T-helper 2 cell treated with Interferon-gamma antibody and Interleukin-4, amounts not matched to agents 5 μg/mL and 100 μg/mL, for 36 hours (primary cell): ENCODE results near the gene PHYH.
"Not testable (repeated sequence)": the region's sequence is repeated elsewhere in the genome, so short reads cannot be mapped to it uniquely, and the experiment has no call there.

ENCODE experiments used
- DNase-seq: peaks from one replicate; pipeline ENCODE4 v3.0.0; 2021; ENCODE audit warnings: low spot score
- H3K27ac Mint-ChIP-seq: one replicate; pipeline ENCODE4 v1.8.0; 2021; ENCODE audit warnings: mild to moderate bottlenecking, mixed read lengths
- H3K27me3 Mint-ChIP-seq: one replicate; pipeline ENCODE4 v1.8.0; 2021; ENCODE audit warnings: low read depth, mixed read lengths
- H3K36me3 Mint-ChIP-seq: one replicate; pipeline ENCODE4 v1.8.0; 2021; ENCODE audit warnings: low read depth, mixed read lengths
- H3K4me1 Mint-ChIP-seq: one replicate; pipeline ENCODE4 v1.8.0; 2021; ENCODE audit warnings: low read depth, mixed read lengths
- H3K4me3 Mint-ChIP-seq: one replicate; pipeline ENCODE4 v1.8.0; 2022; ENCODE audit warnings: mild to moderate bottlenecking, moderate library complexity, mixed read lengths
- H3K9me3 Mint-ChIP-seq: one replicate; pipeline ENCODE4 v1.8.0; 2021; ENCODE audit warnings: mixed read lengths

Gene PHYH

DNA sequence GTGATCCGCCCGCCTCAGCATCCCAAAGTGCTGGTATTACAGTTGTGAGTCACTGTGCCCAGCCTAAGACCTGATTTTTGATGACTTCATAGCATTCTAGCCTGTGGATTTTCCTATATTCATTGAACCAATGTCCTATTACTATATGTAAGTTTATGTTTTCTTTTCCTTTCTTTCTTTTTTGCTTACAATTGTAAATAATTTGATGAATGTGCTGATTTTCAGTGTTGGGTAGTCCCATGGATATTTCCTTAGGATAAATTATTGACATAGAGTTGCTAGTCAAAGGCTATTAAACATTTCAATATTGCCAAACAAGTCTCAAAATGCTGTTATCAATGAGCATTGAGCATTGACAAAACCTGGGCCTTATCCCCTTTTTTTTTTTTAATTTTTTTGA is 9.9 kb upstream of the PHYH start:
- Mint-ChIP-seq H3K36me3 (peaks cover 1% of the 10 kb centered on the region), H3K4me3 (no peak overlapping the region), H3K27ac (no peak overlapping the region), H3K27me3 (no peaks in the 10 kb centered on the region), H3K4me1 (no peaks in the 10 kb centered on the region), H3K9me3 (no peaks in the 10 kb centered on the region)
- DNase-seq, result no peak

DNA sequence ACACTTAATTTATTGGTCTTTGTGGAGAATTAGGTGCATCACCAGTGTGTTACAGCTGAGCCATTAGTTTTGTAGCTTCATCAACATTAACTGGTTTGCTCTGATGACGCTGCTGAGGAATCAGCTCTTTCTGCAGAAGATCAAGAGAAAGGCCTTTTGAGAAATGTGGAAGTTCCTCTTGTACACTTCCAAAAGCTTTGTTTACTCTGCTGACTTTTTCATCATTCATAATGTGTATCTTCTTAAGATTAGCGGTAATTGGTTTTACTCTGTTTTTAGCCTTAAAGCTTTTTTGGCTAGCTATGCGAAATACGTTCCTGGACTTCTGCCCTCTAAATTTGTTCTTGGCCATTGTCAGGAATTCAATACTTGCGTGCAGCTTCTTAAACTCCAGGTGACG is 8.2 kb upstream of the PHYH start:
- Mint-ChIP-seq H3K36me3 (peaks cover 1% of the 10 kb centered on the region), H3K4me3 (no peak overlapping the region), H3K9me3 (no peaks in the 10 kb centered on the region), H3K27me3 (no peaks in the 10 kb centered on the region), H3K27ac (no peak overlapping the region), H3K4me1 (no peaks in the 10 kb centered on the region)
- DNase-seq, result no peak

DNA sequence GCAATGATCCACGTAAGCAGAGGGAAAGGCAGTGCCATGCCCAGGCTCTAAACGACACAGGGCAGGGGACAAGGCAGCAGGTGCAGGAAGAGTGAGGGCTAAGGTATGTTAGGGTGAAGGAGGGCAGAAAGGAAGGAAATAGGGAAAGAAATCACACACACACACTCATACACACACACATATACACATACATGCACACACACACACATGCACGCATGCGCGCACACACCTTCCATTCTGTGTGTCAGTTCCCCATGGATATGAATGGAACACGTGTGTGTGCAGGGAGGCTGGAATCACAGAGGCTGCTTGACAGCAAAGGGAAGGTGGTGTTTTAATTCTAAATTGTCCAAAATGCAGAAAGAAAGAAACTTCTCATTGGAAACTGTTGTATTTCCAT is 6.2 kb upstream of the PHYH start:
- peaks cover 1% of the 10 kb centered on the region for H3K36me3 Mint-ChIP-seq
- H3K4me3 Mint-ChIP-seq, result no peak overlapping the region
- DNase-seq, result no peak
- no peak overlapping the region for H3K27ac Mint-ChIP-seq
- H3K27me3 Mint-ChIP-seq, result no peaks in the 10 kb centered on the region
- peaks cover 7% of the 10 kb centered on the region for H3K4me1 Mint-ChIP-seq
- no peaks in the 10 kb centered on the region for H3K9me3 Mint-ChIP-seq

DNA sequence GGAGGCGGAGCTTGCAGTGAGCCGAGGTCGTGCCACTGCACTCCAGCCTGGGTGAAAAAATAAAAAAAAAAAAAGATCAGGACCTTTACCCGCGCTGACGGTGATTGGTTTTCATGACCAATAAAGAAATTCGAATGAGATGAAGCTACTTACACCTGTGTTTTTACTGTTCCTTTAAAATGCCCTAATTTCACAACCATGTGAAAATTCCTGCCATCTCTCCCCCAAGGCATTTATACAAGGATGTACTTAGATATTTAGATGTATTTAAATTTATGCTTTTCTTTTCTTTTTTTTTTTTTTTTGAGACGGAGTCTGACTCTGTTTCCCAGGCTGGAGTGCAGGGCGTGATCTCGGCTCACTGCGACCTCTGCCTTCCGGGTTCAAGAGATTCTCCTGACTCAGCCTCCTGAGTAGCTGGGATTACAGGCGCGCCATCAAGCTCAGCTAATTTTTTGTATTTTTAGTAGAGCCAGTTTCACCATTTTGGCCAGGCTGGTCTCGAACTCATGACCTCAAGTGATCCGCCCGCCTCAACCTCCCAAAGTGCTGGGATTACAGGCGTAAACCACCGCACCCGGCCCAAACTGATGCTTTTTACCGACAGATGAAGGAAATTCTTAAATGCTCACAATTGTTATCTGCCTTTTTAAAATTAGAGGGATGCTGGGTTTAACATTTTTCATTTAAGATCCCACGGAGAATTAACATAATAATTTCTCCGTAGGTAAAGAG is 3.1 kb upstream of the PHYH start:
- peaks cover 1% of the 10 kb centered on the region for H3K36me3 Mint-ChIP-seq
- peak overlapping the region; percentile 99 for H3K27ac Mint-ChIP-seq
- no peak for DNase-seq
- H3K27me3 Mint-ChIP-seq, result no peaks in the 10 kb centered on the region
- no peaks in the 10 kb centered on the region for H3K9me3 Mint-ChIP-seq
- H3K4me1 Mint-ChIP-seq, result peaks cover 14% of the 10 kb centered on the region
- H3K4me3 Mint-ChIP-seq, result peak overlapping the region; percentile 86

DNA sequence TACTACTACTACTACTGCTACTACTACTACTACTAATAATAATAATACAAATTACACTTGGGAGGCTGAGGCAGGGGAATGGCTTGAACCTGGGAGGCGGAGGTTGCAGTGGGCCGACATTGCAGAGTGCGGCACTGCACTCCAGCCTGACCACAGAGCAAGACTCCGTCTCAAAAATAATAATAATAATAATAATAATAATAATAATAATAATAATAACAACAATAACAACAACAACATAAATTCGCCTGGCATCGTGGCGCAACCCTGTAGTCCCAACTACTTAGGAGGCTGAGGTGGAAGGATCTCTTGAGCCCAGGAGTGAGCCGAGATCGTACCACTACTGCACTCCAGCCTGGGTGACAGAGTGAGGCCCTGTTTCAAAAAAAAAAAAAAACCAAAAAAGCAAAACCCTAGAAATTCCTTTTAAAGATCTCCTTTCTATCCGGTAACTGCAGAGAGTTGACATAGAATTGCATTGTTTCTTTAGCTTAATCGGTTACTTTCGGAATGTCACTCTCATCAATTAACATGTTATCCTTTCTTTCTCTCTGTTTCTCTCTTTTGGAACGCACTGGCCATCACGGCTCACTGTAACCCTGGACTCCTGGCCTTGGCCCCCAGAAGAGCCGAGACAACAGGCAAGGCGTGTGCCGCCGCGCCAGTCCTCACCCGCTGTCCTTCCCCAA is 972 bp downstream of the PHYH start:
- DNase-seq, result no peak
- no peaks in the 10 kb centered on the region for H3K36me3 Mint-ChIP-seq
- H3K9me3 Mint-ChIP-seq, result no peaks in the 10 kb centered on the region
- peak overlapping the region; percentile 64 for H3K4me3 Mint-ChIP-seq
- peaks cover 14% of the 10 kb centered on the region for H3K4me1 Mint-ChIP-seq
- H3K27ac Mint-ChIP-seq, result peak overlapping the region; percentile 52
- no peaks in the 10 kb centered on the region for H3K27me3 Mint-ChIP-seq

DNA sequence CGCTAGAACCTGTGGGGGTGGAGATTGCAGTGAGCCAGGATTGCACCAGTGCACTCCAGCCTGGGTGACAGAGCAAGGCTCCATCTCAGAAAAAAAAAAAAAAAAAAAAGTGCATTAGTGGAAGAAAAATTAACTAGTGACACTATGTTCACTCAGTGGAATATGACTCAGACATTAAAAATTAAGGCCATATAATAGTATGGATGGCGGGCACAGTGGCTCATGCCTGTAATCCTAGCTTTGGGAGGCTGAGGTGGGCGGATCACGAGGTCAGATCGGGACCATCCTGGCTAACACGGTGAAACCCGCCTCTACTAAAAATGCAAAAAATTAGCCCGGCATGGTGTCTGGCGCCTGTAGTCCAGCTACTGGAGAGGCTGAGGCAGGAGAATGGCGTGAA is 3.4 kb downstream of the PHYH start:
- H3K36me3 Mint-ChIP-seq, result peaks cover 2% of the 10 kb centered on the region
- no peak for DNase-seq
- H3K4me1 Mint-ChIP-seq, result peaks cover 10% of the 10 kb centered on the region
- H3K9me3 Mint-ChIP-seq, result no peaks in the 10 kb centered on the region
- no peaks in the 10 kb centered on the region for H3K27me3 Mint-ChIP-seq
- H3K4me3 Mint-ChIP-seq, result no peak overlapping the region
- no peak overlapping the region for H3K27ac Mint-ChIP-seq

DNA sequence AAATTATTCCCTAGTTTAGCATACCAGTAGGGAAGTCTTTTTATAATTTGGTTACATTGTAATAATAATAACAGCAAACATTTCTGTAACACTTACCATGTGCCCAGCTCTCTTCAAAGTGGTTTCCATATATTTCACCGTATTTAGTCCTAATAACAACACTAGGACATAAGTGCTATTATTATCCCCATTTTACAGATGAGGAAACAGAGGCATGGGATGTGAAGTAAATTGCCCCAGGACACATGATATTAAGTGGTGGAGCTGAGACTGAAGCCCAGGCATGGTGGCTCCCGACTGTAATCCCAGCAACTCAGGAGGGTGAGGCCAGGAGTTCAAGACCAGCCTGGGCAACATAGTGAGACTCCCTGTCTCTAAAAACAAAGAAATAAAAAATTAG is 5.1 kb downstream of the PHYH start:
- H3K27ac Mint-ChIP-seq, result no peak overlapping the region
- DNase-seq, result no peak
- H3K9me3 Mint-ChIP-seq, result no peaks in the 10 kb centered on the region
- no peaks in the 10 kb centered on the region for H3K27me3 Mint-ChIP-seq
- H3K4me1 Mint-ChIP-seq, result peaks cover 3% of the 10 kb centered on the region
- no peak overlapping the region for H3K4me3 Mint-ChIP-seq
- H3K36me3 Mint-ChIP-seq, result peaks cover 3% of the 10 kb centered on the region

DNA sequence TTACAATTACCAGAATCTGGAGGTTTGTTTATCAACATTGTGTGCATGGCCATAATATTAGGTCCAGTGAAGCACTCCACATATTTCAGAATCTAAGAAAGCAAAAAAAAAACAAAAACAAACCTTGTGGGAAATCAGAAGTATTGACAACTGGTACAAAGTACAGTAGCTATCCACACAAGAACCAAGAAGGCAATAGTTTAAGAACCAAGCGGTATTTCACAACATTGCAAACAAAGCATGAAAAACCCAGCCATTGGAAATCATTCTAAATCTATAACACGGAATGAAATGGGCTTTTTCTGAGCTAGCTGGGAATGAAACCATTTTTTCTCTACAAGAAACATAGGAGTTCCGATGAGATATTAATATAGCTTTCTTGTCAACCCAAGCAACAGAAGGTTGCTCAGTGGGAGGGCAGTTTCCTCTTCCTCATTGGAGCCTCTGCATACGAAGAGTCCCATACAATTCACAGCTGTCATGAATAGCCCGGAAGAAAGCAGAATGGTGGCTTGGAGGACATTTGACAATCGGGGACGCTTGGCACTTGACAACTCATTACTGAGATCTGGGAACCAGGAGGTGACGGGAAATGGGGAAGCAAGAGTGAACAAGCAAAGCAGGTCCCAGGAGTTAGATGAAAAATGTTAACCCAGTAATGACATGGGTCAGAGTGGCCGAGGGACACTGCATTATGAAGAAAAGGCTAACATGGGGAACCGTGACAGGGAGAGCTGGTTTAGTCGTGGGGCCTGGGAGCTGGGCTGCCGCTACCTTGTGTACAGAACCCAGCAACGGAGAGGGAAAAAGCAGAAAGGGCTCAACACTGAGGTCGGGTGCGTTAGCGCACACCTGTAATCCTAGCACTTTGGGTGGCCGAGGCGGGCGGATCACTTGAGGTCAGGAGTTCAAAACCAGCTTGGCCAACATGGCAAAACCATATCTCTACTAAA is 7.8 kb downstream of the PHYH start:
- DNase-seq, result no peak
- Mint-ChIP-seq H3K4me1 (peaks cover 6% of the 10 kb centered on the region), H3K9me3 (no peaks in the 10 kb centered on the region), H3K36me3 (peaks cover 3% of the 10 kb centered on the region), H3K4me3 (no peak overlapping the region), H3K27me3 (no peaks in the 10 kb centered on the region), H3K27ac (no peak overlapping the region)

DNA sequence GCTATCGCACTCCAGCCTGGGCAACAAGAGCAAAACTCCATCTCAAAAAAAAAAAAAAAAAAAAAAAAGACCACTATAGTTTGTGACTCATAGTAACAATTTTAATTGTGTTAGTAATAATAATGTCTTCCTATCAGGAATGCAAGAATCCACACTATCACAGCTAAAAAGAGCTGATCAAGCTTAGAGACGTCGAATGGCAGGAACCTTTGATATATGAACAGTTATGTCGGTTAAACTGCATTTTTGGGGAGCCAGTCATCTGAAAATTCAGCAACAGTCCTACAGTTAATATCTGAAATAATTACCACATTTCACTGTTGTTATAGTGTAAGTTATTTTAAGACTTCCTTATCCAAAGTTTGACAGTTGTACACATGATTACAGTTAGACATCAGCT is 8.8 kb downstream of the PHYH start:
- DNase-seq, result no peak
- no peaks in the 10 kb centered on the region for H3K9me3 Mint-ChIP-seq
- no peaks in the 10 kb centered on the region for H3K27me3 Mint-ChIP-seq
- H3K4me3 Mint-ChIP-seq, result no peak overlapping the region
- H3K4me1 Mint-ChIP-seq, result peaks cover 6% of the 10 kb centered on the region
- no peak overlapping the region for H3K27ac Mint-ChIP-seq
- peaks cover 3% of the 10 kb centered on the region for H3K36me3 Mint-ChIP-seq

DNA sequence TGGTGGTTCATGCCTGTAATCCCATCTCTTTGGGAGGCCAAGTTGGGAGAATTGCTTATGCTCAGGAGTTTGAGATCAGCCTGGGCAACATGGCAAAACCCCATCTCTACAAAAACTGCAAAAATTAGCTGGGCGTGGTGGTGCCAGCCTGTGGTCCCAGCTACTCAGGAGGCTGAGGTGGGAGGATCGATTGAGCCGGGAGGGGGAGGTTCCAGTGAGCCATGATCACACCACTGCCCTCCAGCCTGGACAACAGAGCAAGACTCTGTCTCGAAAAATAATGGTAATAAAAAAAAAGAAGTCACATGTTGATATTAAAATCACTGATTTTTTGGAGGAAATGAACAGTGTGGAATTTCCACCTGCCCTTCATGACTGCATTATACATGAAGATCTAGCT is 15.8 kb downstream of the PHYH start:
- no peak overlapping the region for H3K4me3 Mint-ChIP-seq
- no peak overlapping the region for H3K27ac Mint-ChIP-seq
- no peak for DNase-seq
- H3K4me1 Mint-ChIP-seq, result peaks cover 6% of the 10 kb centered on the region
- no peaks in the 10 kb centered on the region for H3K9me3 Mint-ChIP-seq
- H3K36me3 Mint-ChIP-seq, result peaks cover 2% of the 10 kb centered on the region
- no peaks in the 10 kb centered on the region for H3K27me3 Mint-ChIP-seq

DNA sequence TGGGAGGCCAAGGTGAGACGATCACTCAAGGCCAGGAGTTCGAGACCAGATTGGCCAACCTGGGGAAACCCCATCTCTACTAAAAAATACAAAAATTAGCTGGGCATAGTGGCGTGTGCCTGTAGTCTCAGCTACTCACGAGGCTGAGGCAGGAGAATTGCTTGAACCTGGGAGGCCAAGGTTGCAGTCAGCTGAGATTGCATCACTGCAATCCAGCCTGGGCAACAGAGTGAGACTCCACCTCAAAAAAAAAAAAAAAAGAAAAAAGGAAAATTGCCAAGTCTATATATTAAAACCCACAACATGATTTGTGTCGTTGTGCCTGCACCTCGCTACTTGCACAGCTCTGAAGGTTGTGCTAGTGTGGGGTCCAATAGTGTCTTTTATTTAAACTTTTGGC is 17.5 kb downstream of the PHYH start:
- H3K4me1 Mint-ChIP-seq, result not testable (repeated sequence)

DNA sequence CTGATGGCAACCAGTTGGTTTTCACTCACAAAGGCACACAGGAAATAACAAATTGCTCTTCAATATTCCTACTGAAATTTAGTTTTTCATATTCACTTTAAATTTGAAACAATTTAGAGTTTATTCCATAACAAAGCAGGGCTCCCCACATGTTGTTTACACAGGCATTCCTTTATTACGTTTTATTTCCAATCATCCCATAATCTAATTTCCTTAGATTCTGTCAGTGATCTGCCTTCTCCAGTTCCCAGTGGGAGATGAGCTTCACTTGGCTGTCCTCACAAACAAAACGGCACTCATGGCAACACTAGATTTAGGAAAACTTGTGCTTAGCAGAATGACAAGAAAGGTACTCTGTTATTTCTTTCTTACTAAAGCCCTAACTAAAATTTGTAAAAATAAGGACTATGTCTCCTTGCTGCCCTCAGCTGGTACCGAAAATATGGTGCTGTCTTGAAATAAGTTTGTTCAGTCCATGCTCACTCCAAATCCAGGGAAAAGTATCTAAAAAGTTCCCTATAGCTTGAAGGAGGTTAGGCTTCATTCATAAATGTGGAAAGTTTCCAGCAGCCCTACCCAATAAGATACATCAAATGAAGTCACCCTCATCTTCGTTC is 23.0 kb downstream of the PHYH start:
- H3K4me1 Mint-ChIP-seq, result peaks cover 1% of the 10 kb centered on the region
- no peak overlapping the region for H3K4me3 Mint-ChIP-seq
- no peaks in the 10 kb centered on the region for H3K27me3 Mint-ChIP-seq
- H3K27ac Mint-ChIP-seq, result no peak overlapping the region
- H3K36me3 Mint-ChIP-seq, result peaks cover 2% of the 10 kb centered on the region
- H3K9me3 Mint-ChIP-seq, result no peaks in the 10 kb centered on the region
- DNase-seq, result no peak

More for the DNA sequence above, 17.5 kb downstream of the PHYH start:
- not testable (repeated sequence) for DNase-seq, H3K27ac Mint-ChIP-seq, H3K4me3 Mint-ChIP-seq, H3K27me3 Mint-ChIP-seq, H3K36me3 Mint-ChIP-seq, H3K9me3 Mint-ChIP-seq

DNA sequence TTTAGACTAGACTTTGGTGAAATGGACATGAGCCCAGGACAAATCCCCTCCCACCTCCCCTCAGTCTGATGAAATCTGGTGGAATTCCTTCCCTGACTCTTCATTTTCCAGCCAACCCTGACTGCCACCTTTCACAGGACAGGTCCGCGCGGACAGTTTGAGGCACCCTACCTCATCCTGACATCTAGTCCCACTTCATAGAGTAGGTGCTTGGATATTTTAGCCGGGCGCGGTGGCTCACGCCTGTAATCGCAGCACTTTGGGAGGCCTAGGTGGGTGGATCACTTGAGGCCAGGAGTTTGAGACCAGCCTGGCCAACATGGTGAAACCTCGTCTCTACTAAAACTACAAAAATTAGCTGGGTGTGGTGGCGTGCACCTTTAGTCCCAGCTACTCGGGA is 23.7 kb downstream of the PHYH start:
- not testable (repeated sequence) for H3K27me3 Mint-ChIP-seq, H3K4me3 Mint-ChIP-seq, H3K4me1 Mint-ChIP-seq, H3K36me3 Mint-ChIP-seq, DNase-seq, H3K27ac Mint-ChIP-seq, H3K9me3 Mint-ChIP-seq

DNA sequence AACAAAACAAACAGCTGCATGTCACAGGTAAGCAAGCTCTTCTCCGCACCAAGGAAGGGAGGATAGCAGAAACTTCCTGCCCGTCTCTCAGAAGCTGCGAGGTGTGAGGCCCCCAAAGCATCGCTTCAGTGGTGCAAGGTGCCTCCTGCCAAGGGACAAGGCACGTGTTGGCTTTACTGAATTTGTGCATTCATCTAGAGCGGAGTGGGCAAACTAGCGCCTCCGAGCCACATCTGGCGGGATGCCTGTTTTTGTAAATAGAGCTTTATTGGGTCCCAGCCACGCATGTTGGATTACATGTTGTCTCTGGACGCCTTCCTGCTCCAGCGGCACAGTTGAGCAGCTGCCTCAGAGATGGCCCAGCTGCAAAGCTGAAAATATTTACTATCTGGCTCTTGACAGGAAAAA is 27.7 kb downstream of the PHYH start:
- H3K36me3 Mint-ChIP-seq, result no peaks in the 10 kb centered on the region

More for the DNA sequence above, 27.7 kb downstream of the PHYH start:
- DNase-seq, result no peak
- Mint-ChIP-seq H3K4me3 (no peak overlapping the region), H3K4me1 (peaks cover 4% of the 10 kb centered on the region), H3K27ac (no peak overlapping the region), H3K27me3 (no peaks in the 10 kb centered on the region), H3K9me3 (no peaks in the 10 kb centered on the region)
